ENCODE measurements around the gene CPZ. TPM values are rescaled to one million over a fixed set of nuclear protein-coding genes. Genes with fewer than 3 reads are reported as not detected.

Gene CPZ
- total RNA-seq, 1 experiment from 2014 or later = 26.9 TPM

- no peak overlapping the region for H3K4me3 Mint-ChIP-seq
- ATAC-seq (no peak), DNase-seq (ENCODE audit: low spot score) (no peak)
- POLR2A ChIA-PET = no interaction called here
- no peak for TF ChIP-seq EMX1 (CRISPR knock-in tag; IDR thresholded peaks at IDR 0.05)
- TF ChIP-seq SMAD3 (CRISPR knock-in tag; IDR thresholded peaks at IDR 0.05; ENCODE audit: borderline replicate concordance) = no peak
- no peak for TF ChIP-seq PREB (CRISPR knock-in tag; IDR thresholded peaks at IDR 0.05; ENCODE audit: borderline replicate concordance)
- no peak for TF ChIP-seq ZNF416 (CRISPR knock-in tag; IDR thresholded peaks at IDR 0.05)
- TF ChIP-seq ZBTB43 (CRISPR knock-in tag; IDR thresholded peaks at IDR 0.05) = no peak
- TF ChIP-seq RELA (CRISPR knock-in tag; IDR thresholded peaks at IDR 0.05; ENCODE audit: borderline replicate concordance) = no peak
- TF ChIP-seq MAX (CRISPR knock-in tag; IDR thresholded peaks at IDR 0.05) = no peak
- TF ChIP-seq AR (CRISPR knock-in tag; IDR thresholded peaks at IDR 0.05) = no peak
- TF ChIP-seq SMAD4 (CRISPR knock-in tag; IDR thresholded peaks at IDR 0.05) = no peak
- no peak for TF ChIP-seq FOXK1 (CRISPR knock-in tag; IDR thresholded peaks at IDR 0.05)
- no peak for TF ChIP-seq CREB1 (CRISPR knock-in tag; IDR thresholded peaks at IDR 0.05)
- TF ChIP-seq JUN (CRISPR knock-in tag; IDR thresholded peaks at IDR 0.05) = no peak
- no peak for TF ChIP-seq TP53 (CRISPR knock-in tag; IDR thresholded peaks at IDR 0.05)
- TF ChIP-seq SP1 (CRISPR knock-in tag; conservative IDR thresholded peaks at IDR 0.05) = no peak
- no peak for TF ChIP-seq ZNF512 (CRISPR knock-in tag; IDR thresholded peaks at IDR 0.05; ENCODE audit: borderline replicate concordance)
- TF ChIP-seq E2F4 (CRISPR knock-in tag; IDR thresholded peaks at IDR 0.05; ENCODE audit: borderline replicate concordance, low read depth) = no peak
- TF ChIP-seq JAZF1 (CRISPR knock-in tag; IDR thresholded peaks at IDR 0.05) = no peak
- TF ChIP-seq GABPB1 (CRISPR knock-in tag; IDR thresholded peaks at IDR 0.05) = no peak
- no peak for TF ChIP-seq ZNF219 (CRISPR knock-in tag; IDR thresholded peaks at IDR 0.05; ENCODE audit: borderline replicate concordance)
- TF ChIP-seq NR1H2 (CRISPR knock-in tag; IDR thresholded peaks at IDR 0.05) = no peak
- H3K27me3 Mint-ChIP-seq (ENCODE audit: low read depth) = no peaks in the 10 kb centered on the region; the same call in 1 of the 2 replicates
- H3K27ac Mint-ChIP-seq = no peak overlapping the region
- CTCF ChIA-PET = no interaction called here
- no peaks in the 10 kb centered on the region for H3K4me1 Mint-ChIP-seq
- H3K9me3 Mint-ChIP-seq = no peaks in the 10 kb centered on the region
- peaks cover 6% of the 10 kb centered on the region; the same call in 1 of the 2 replicates for H3K36me3 Mint-ChIP-seq
Measured at GRCh38 chr4:8614365-8615193, 22.0 kb downstream of the CPZ start.
